HepG2 (cell line): ENCODE data around the gene STKLD1. TPM values are rescaled to one million over a fixed set of nuclear protein-coding genes. Genes with fewer than 3 reads are reported as not detected.

Source experiments
- ADNP ChIP-seq: sonication (generic); formaldehyde crosslinking; IDR thresholded peaks from 2 replicates; pipeline ENCODE4 v1.4.0; 2020; ENCODE audit warnings: missing genetic modification reagents
- ATF7-NPFF ChIP-seq: sonication (generic); formaldehyde crosslinking; IDR thresholded peaks from 2 replicates; pipeline ENCODE4 v1.8.1; 2023; ENCODE audit warnings: mild to moderate bottlenecking, low read depth, missing genetic modification reagents, moderate library complexity
- BCL6 ChIP-seq: IDR thresholded peaks from 2 replicates; pipeline ENCODE4 v1.6.1; 2016; ENCODE audit warnings: missing genetic modification reagents, missing compliant biosample characterization
- FIP1L1 ChIP-seq: fragments of 200-400 bp; formaldehyde crosslinking; IDR thresholded peaks from 2 replicates; pipeline ENCODE4 v1.6.1; 2018; ENCODE audit warnings: low read depth, mild to moderate bottlenecking, low read length, moderate library complexity, borderline replicate concordance; ENCODE audit not compliant: insufficient read depth
- GABPA ChIP-seq, 2 experiments: IDR thresholded peaks; 2 replicates each; pipeline ENCODE4 v1.6.1; 2011 to 2016; ENCODE audit warnings: low read depth in 2 of 2, low read length in 1 of 2, missing biosample characterization in 1 of 2, missing genetic modification characterization in 1 of 2
- MED8 ChIP-seq: sonication (generic); formaldehyde crosslinking; IDR thresholded peaks from 2 replicates; pipeline ENCODE4 v1.8.1; 2023; ENCODE audit warnings: mild to moderate bottlenecking, missing genetic modification reagents; ENCODE audit not compliant: insufficient replicate concordance
- PHB2 ChIP-seq: fragments of 450-650 bp; IDR thresholded peaks from 2 replicates; pipeline ENCODE4 v1.6.1; 2018; ENCODE audit not compliant: partially characterized antibody
- PHF5A ChIP-seq: IDR thresholded peaks from one replicate; pipeline ENCODE4 v1.6.1; 2018; ENCODE audit warnings: low read depth, missing genetic modification reagents; ENCODE audit not compliant: unreplicated experiment
- POLR2G ChIP-seq: fragments of 200-400 bp; formaldehyde crosslinking; IDR thresholded peaks from 2 replicates; pipeline ENCODE4 v1.6.1; 2018; ENCODE audit warnings: mild to moderate bottlenecking, low read depth, low read length, moderate library complexity
- SOX13 ChIP-seq, 3 experiments: fragments of 450-650 bp in 1 of 3; sonication (generic) in 1 of 3; formaldehyde crosslinking in 1 of 3; IDR thresholded peaks in 2 of 3; conservative IDR thresholded peaks in 1 of 3; 2 replicates each; pipeline versions ENCODE4 v1.5.0 to v1.6.1; 2016 to 2020; ENCODE audit warnings: antibody characterized with exemption in 1 of 3, mild to moderate bottlenecking in 1 of 3, missing compliant biosample characterization in 1 of 3, missing genetic modification reagents in 1 of 3, moderate library complexity in 1 of 3
- TBL1XR1 ChIP-seq: fragments of 150-350 bp; IDR thresholded peaks from 2 replicates; pipeline ENCODE4 v1.6.1; 2014; ENCODE audit warnings: borderline replicate concordance, low read length; ENCODE audit not compliant: partially characterized antibody
- ZFP62 ChIP-seq: sonication (generic); formaldehyde crosslinking; IDR thresholded peaks from 2 replicates; pipeline ENCODE4 v1.4.0; 2020; ENCODE audit warnings: missing genetic modification reagents
- ZNF101 ChIP-seq: sonication (generic); formaldehyde crosslinking; IDR thresholded peaks from 2 replicates; pipeline ENCODE4 v1.4.0; 2020; ENCODE audit warnings: mild to moderate bottlenecking, low read depth, missing genetic modification reagents, borderline replicate concordance
- ZNF18 ChIP-seq: sonication (generic); formaldehyde crosslinking; IDR thresholded peaks from 2 replicates; pipeline ENCODE4 v1.8.0; 2022; ENCODE audit warnings: mild to moderate bottlenecking, missing genetic modification reagents; ENCODE audit not compliant: insufficient replicate concordance
- ZNF230 ChIP-seq: sonication (generic); formaldehyde crosslinking; IDR thresholded peaks from 2 replicates; pipeline ENCODE4 v1.4.0; 2020; ENCODE audit warnings: mild to moderate bottlenecking, missing genetic modification reagents
- ZNF354B ChIP-seq: sonication (generic); formaldehyde crosslinking; IDR thresholded peaks from 2 replicates; pipeline ENCODE4 v1.8.0; 2022; ENCODE audit warnings: mild to moderate bottlenecking, missing genetic modification reagents
- ZNF431 ChIP-seq: sonication (generic); formaldehyde crosslinking; IDR thresholded peaks from 2 replicates; pipeline ENCODE4 v1.9.0; 2022; ENCODE audit warnings: missing genetic modification reagents, low read depth, mild to moderate bottlenecking, borderline replicate concordance
- ZNF792 ChIP-seq: IDR thresholded peaks from 2 replicates; pipeline ENCODE4 v1.6.1; 2016
- polyA plus RNA-seq, 8 experiments: library from polyadenylated mRNA; depleted of rRNA in 3 of 8; stranded (reverse) in 7 of 8; unstranded in 1 of 8; fragments of >200 nt; fragmentation: Illumina TruSeq in 4 of 8; extraction: Trizol in 4 of 8; gene quantifications; 2 replicates each; pipeline versions ENCODE4 v1.2.1 to v1.2.3, GENCODE V29; 2011 to 2016; ENCODE audit warnings: low read depth in 4 of 8, missing spikeins in 1 of 8, mixed read lengths in 1 of 8; ENCODE audit not compliant: insufficient read depth in 1 of 8
- total RNA-seq, 5 experiments: library from RNA; depleted of rRNA; stranded (reverse); fragments of >200 nt; fragmentation: Illumina TruSeq; extraction: Trizol; gene quantifications; 2 replicates each; pipeline ENCODE4 v1.2.3, GENCODE V29; 2016; ENCODE audit warnings: low read depth in 1 of 5
- TF ChIP-seq, protein P1 (sequence below): sonication (generic); formaldehyde crosslinking; IDR thresholded peaks from 2 replicates; pipeline ENCODE4 v1.4.0; 2020; ENCODE audit warnings: missing genetic modification reagents
- TF ChIP-seq, protein P2 (sequence below): sonication (generic); formaldehyde crosslinking; IDR thresholded peaks from 2 replicates; pipeline ENCODE4 v1.4.0; 2020; ENCODE audit warnings: missing genetic modification reagents

Gene STKLD1
- total and polyA plus RNA-seq, 2 of the 13 experiments (the other 11 are each of a cell fraction or from before 2014, with no cell fraction given), result 1.5 to 2.2 TPM

- no peak for TF ChIP-seq ZNF792 (CRISPR knock-in tag)
- no peak for TF ChIP-seq SOX13 (IDR thresholded peaks at IDR 0.05)
- TF ChIP-seq SOX13 (CRISPR knock-in tag; conservative IDR thresholded peaks at IDR 0.05 in 1 of 2, IDR thresholded peaks at IDR 0.05 in 1 of 2), result no peak
- peak; percentile 57; the same call in 1 of the 2 replicates for TF ChIP-seq ZNF230 (CRISPR knock-in tag)
- TF ChIP-seq, protein P1, sequence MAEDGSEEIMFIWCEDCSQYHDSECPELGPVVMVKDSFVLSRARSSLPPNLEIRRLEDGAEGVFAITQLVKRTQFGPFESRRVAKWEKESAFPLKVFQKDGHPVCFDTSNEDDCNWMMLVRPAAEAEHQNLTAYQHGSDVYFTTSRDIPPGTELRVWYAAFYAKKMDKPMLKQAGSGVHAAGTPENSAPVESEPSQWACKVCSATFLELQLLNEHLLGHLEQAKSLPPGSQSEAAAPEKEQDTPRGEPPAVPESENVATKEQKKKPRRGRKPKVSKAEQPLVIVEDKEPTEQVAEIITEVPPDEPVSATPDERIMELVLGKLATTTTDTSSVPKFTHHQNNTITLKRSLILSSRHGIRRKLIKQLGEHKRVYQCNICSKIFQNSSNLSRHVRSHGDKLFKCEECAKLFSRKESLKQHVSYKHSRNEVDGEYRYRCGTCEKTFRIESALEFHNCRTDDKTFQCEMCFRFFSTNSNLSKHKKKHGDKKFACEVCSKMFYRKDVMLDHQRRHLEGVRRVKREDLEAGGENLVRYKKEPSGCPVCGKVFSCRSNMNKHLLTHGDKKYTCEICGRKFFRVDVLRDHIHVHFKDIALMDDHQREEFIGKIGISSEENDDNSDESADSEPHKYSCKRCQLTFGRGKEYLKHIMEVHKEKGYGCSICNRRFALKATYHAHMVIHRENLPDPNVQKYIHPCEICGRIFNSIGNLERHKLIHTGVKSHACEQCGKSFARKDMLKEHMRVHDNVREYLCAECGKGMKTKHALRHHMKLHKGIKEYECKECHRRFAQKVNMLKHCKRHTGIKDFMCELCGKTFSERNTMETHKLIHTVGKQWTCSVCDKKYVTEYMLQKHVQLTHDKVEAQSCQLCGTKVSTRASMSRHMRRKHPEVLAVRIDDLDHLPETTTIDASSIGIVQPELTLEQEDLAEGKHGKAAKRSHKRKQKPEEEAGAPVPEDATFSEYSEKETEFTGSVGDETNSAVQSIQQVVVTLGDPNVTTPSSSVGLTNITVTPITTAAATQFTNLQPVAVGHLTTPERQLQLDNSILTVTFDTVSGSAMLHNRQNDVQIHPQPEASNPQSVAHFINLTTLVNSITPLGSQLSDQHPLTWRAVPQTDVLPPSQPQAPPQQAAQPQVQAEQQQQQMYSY (CRISPR knock-in tag), result no peak
- TF ChIP-seq, protein P2, sequence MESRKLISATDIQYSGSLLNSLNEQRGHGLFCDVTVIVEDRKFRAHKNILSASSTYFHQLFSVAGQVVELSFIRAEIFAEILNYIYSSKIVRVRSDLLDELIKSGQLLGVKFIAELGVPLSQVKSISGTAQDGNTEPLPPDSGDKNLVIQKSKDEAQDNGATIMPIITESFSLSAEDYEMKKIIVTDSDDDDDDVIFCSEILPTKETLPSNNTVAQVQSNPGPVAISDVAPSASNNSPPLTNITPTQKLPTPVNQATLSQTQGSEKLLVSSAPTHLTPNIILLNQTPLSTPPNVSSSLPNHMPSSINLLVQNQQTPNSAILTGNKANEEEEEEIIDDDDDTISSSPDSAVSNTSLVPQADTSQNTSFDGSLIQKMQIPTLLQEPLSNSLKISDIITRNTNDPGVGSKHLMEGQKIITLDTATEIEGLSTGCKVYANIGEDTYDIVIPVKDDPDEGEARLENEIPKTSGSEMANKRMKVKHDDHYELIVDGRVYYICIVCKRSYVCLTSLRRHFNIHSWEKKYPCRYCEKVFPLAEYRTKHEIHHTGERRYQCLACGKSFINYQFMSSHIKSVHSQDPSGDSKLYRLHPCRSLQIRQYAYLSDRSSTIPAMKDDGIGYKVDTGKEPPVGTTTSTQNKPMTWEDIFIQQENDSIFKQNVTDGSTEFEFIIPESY (CRISPR knock-in tag), result no peak
- no peak for TF ChIP-seq ZNF101 (CRISPR knock-in tag)
- TF ChIP-seq ZNF354B, result no peak
- no peak for TF ChIP-seq ZFP62 (CRISPR knock-in tag)
- no peak for TF ChIP-seq ADNP (CRISPR knock-in tag)
- peak; percentile 87 for TF ChIP-seq POLR2G
- no peak for TF ChIP-seq FIP1L1
- TF ChIP-seq PHF5A, result no peak
- TF ChIP-seq TBL1XR1, result no peak
- TF ChIP-seq PHB2, result no peak
- no peak for TF ChIP-seq BCL6 (CRISPR knock-in tag)
- TF ChIP-seq ZNF431 (CRISPR knock-in tag), result 0 out of 2 replicates have a peak, but pooled peaks have one; percentile 26
- peak; percentile 43 for TF ChIP-seq MED8
- TF ChIP-seq ZNF18 (CRISPR knock-in tag), result no peak
- no peak for TF ChIP-seq GABPA (IDR thresholded peaks at IDR 0.05; ENCODE audit: low read depth, low read length)
- peak; percentile 86 for TF ChIP-seq GABPA (CRISPR knock-in tag; IDR thresholded peaks at IDR 0.05; ENCODE audit: low read depth)
- TF ChIP-seq ATF7-NPFF (CRISPR knock-in tag), result no peak; the same call in 1 of the 2 replicates
These were observed 19.6 kb upstream of the STKLD1 start, which contains the start of the genes SURF1 and SURF2 (continued) for GRCh38 chr9:133356391-133357091.
